GM18508 (cell line): ENCODE data around the gene PEX7.

ENCODE experiments used
- ATAC-seq: cut with Tn5 transposase; IDR thresholded peaks from one replicate; pipeline ENCODE4 v1.9.1; 2021; ENCODE audit warnings: moderate number of reproducible peaks; ENCODE audit not compliant: insufficient read depth, unreplicated experiment

PEX7 gene, protein sequence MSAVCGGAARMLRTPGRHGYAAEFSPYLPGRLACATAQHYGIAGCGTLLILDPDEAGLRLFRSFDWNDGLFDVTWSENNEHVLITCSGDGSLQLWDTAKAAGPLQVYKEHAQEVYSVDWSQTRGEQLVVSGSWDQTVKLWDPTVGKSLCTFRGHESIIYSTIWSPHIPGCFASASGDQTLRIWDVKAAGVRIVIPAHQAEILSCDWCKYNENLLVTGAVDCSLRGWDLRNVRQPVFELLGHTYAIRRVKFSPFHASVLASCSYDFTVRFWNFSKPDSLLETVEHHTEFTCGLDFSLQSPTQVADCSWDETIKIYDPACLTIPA

DNA sequence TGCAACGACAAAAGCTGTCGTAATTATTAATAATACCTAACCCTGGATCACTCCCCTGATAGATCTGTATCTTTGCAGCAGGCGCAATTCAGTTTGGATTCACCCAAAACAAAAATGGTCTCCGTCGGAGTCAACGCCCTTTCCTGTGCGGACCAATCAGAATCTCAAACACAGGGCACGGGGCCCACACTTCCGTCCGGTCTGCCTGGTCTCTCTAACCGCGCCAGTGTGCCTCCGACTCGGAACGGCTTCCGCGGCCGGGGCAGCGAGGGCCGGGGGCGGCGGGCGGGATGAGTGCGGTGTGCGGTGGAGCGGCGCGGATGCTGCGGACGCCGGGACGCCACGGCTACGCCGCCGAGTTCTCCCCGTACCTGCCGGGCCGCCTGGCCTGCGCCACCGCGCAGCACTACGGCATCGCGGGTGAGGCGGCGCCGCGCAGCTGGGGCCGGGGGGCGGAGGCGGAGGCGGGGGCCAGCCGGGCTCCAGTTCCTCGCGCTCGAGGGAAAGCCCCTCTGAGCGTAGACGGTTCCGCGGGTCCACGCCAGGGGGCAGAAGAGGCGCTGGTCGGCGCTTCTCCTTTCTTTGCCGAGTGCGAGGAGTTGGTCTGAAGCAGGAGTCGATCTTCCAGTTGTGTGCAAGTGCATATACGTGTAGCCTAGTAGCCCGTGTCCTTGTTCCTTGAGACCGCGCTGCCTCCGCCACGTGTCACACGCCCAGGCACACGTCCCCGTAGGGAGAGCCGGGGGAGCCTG, at the start of gene PEX7:
PEX7 (plus strand) TSS at position 217 of the 752 bp plus-strand sequence; CDS start at position 291, 74 bp downstream.
- peak; percentile 88 for ATAC-seq

DNA sequence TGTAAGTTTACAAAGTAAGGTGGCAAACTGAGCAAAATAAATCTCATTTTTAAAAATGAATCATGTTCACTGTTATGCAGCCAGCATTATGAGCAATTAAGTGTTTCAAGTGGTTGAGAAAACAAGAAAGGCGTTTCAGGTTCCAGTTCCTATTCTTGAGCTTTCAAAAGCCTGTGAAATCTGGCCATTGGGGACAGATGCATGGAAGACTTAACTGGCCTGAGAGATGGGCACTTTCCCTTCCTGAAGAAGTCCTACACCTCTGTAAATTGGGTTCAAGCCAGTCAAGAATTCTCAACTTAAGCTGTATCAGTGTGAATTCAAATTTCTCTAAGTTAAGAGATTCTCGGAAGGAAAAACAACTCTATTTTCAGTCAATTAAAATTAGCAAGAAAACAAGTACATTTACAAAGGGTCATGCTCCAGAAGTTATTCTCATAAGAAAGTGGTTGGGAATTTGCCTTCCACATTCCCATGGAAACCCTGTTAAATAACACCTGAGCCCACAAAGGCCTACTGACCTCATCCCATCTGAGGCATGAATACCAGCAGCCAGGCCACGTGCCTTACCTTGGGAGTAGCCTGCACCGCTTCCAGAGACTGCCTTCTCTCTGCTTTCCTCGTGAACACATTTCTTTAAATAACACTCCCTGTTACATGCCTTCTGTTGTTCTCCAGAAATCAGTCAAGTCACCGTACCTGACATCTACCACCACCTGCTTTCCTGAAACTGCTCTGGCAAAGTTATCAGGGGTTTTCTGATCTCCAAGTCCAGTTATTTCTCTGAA, 49.5 kb upstream of the PEX7 start:
- ATAC-seq, result peak; percentile 52

DNA sequence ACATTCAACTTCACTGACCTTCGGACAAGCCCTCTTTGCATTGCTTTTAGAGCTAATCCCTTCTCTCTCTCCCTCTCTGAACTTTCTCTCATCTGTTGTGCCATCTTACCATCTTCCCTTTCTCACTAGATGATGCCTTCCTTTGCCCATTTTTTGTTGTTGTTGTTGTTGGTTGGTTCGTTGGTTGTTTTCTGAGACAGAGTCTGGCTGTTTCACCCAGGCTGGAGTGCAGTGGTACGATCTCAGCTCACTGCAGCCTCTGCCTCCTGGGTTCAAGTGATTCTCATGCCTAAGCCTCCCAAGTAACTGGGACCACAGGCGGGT, 49.0 kb upstream of the PEX7 start:
- ATAC-seq, result no peak

DNA sequence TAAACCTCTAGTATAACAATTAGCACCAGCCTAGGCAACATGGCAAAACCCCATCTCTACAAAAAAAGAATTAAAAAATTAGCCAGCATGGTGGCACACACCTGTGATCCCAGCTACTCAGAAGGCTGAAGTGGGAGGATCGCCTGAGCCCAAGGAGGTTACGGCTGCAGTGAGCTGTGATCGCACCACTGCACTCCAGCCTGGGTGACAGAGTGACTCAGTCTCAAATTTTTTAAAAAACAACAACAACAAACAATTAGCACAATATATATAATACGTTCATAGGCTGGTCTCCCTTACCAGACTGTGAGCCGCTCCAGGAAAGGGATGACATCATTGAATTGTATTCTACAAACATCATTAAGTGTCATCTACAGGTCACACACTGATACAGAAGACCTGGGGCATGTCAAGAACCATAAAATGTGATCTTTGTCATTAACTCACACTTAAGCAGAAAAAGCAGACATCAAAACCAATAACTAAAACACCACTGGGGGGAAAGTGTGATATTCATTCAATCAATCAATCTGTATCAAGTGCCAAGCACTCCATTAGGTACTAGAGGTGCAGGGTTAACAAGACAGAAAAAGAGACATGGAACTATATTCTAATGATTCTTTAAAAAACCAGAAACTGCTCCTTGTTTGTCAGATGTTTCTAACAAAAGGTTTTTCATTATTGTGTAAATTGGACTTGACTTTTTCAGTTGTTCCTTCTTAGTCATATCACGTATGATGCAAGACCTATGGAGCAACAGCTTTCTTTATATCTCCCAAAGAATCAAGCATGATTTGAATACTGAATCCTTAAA, 48.0 kb upstream of the PEX7 start:
- no peak for ATAC-seq

DNA sequence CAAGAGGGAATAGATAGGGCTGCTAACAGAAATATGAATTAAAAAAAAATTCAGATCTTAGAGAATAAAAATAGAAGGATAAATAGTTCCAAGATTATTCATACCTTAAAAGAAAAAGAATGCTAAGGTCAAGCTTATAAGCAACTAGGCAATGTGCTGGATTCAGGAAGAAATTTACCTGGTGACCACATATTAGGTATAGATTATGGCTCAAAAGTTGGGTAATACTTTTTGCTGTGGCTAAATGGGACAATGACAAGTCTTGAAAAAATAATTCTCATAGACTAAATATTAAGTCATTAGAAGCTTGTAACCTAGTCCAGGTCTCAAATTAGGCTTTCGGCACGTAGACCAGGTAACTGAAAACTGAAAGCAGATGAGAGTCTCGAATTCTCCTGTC, 47.3 kb upstream of the PEX7 start:
- ATAC-seq, result no peak

DNA sequence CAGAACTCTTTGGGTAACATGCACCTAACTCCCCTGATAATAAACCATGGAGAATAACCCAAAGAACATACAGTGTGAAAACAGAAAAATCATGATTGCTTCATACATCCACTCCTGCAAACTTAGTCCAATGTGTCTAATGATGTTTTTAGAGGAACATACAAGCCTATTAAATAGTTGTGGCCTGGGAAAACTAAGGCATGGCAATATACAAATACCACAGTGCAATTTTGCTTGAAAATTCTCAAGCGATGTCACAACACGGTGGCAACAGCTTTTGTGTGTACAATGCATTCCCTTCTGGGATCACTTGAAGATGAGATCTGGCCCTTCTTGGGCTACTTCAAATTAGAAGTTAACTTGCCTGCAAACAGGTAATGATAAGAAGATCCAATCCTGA, 46.8 kb upstream of the PEX7 start:
- no peak for ATAC-seq

DNA sequence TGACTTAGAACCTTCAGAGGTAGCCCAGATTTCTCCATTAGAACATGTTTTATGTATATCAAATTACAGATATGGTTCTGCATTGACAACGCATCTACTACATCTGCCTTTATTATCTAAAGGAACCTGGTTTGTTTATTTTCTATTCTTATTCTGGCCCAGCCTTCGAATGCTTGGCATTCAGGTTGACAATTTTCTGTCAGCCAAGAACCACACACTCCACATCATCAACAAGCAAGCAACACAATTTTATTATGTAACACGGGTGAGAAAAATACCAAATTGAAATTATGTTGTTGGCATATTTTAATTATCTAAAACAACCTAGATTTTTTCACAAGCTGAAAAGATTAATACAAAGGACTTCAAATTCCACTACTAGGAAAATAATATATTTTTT, 44.7 kb upstream of the PEX7 start:
- ATAC-seq, result no peak

DNA sequence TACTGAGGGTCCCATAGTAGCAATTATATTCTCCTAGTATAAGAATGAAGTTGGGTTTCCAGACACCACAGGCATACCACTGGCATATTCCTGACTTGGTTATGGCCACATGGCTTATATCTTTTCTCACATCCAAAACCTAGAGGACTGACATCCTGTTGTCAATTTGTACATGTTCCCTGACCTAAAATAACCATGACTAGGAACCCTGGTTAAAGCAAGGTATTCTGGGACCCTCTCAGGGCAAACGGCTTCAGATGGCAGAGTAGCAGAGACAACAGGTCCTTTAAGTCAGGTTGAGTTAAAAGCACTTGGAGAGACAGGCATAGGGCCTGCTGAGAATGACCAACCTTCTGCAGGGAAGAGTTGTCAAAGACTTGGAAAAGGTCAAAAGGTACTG, 42.7 kb upstream of the PEX7 start:
- no peak for ATAC-seq

DNA sequence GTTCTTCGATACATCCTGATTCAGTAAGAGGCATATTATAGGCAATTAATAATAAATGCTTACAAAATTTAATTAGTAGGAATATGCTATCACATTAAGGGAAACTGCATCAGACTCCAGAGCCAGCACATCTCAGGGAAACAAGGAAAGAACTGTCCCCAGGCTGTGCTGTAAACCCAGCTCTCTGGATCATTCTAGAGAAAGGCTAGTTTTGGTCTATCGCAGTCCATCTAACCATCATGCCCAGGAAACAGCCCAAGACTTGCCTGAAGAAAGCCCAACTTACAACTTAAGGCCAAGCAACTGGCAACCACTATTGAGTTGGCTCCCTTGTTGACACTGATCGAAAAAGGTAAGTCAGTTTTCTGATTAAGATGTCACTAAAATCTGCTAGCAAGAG, 41.4 kb upstream of the PEX7 start:
- no peak for ATAC-seq

DNA sequence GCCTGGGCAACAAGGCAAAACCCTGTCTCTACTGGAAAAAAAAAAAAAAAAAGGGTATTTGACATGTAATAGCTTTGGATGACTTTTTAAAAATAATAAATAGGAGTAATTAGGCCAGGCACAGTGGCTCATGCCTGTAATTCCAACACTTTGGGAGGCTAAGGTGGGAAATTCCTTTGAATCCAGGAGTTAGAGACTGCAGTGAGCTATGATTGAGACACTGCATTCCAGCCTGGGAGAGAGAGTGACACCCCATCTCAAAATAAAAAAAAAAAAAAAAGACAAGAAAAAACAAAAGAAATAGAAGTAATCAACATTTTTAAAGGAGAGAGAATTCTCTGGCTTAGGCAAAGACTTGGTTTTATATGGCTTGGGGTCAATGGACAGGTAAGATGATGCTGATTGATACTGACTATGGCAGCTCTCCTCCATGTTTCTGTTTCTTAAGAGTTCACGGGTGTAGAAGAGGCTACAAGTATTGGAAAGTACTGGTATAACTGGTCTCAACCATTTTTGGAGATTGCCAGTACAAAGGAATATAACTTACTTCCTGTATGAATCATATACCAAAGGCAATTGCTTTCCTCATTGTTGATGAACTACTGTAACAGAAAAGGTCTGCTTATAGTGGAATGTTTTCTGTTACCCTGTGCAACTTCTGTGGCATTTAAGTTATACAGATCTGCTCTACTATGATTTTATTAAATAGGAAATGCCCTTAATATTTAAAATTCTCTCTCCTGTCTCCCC, 40.2 kb upstream of the PEX7 start:
- no peak for ATAC-seq

DNA sequence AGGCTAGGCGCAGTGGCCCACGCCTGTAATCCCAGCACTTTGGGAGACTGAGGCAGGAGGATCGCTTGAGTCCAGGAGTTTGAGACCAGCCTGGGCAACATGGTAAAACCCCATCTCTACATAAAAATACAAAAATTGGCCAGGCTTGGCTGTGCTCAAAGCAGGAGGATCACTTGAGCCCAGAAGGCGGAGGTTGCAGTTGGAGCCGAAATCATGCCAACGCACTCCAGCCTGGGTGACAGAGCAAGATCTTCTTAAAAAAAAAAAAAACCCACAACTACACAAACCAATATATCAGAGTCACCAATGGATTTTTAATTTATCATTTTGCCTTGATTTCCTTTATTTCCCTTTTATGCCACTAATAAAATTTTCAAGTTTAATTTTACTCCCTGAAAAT, 39.4 kb upstream of the PEX7 start:
- ATAC-seq, result no peak

DNA sequence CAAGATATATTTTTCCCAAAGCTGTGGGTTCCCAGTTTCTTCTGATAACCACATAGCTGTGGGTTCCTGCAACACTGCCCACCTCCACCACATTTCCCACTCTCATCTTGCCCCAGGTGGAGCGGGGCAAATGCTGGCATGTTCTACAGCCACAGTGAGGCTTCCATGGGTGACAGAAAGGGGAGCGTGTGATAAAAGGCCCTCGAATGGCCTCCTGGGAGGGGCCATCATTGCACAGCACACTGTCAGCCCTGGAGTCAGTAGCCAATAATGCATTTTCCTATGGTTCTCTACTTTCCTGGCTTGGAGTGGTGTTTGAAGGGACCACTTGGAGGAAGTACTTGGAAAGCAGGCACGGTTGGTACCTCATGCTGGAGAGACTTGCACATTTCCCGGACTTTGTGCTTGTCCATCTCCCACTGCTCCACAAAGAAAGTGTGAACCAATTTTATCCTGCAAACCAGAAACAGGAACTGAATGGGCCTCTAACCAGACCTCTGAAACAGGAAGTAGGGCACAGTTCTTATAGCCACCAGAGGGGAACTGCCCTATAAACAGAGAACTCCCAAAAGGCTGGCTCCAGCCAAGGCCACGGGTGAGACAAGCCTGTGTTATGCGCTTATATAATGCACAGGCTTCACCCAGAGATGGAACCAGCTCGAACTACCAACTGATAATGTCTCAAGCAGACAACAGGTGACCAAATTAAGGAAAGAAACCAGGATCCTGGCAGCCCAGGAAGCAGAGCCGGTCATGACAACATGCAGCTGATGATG, 38.7 kb upstream of the PEX7 start:
- ATAC-seq, result peak; percentile 57

DNA sequence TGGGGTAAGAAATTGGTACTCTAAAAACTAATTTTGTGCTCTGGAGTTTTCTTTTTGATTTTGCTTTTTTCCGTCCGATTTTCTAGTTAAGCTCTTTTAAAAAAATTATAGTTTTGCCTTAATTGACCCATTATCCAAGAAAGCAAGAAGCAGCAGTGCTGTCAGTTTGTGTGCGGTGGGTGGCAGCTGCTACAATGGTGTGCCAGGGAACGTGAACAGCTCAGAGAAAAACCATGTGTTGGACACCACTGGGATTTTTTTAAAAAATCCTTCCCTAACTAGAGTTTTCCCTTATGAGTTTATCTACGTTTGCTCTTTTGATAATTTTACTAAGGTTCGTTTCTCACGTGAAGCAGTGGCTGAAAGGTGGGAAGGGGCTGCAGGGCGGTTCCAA, 38.1 kb upstream of the PEX7 start:
- ATAC-seq, result no peak

DNA sequence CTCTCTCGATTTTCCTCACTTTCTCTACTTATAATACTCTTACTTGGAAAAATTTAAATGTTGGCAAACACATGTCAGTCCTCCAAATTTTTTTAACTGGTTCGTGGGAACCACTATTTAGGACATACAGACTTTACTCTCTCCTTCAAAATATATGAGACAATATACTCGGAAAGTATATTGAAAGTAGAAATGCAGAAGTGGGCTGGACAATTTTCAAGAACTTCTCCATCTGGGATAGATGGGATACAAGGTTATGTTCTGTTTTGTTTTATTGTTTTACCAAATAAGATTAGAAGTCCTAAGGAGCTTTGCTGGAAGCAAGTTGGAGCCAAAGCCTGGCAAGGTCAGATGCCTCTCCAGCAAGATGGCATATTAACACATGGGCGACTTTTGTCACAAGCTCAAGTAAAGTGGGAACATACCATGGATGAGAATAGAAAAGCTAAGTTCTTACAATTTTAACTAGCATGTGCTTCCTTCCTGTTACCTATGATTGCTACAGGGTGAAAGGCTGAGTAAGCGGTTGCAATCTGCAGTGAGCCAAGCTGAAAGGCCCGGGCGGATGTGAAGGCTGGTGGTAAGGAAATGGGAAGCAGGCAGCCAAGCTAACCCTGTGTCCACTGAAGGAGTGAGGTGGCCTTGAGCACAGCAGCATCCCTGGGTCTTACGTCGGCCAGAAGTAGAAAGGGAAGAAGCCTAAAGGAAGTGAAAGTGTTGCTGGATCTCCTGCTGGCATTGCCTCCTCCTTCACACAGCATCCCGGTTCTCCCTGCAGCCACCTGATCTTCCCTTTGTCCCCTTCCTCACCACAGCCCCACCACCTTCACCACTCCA, 37.3 kb upstream of the PEX7 start:
- no peak for ATAC-seq

DNA sequence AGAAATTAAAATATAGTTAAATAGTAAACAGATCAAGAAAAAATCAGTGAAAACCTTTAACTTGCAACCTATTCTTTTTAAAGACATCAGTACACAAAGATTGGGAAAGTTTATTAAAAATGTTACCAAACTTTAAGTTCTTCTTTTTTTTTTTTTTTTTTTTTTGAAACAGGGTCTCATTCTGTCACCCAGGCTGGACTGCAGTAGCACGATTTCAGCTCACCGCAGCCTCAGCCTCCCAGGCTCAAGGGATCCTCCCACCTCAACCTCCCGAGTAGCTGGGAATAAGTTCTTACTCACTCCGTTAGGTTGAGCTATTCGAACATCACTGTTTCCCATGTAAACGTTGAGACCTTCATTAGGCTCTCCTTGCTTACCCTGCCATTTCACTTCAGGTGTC, 35.7 kb upstream of the PEX7 start:
- no peak for ATAC-seq

DNA sequence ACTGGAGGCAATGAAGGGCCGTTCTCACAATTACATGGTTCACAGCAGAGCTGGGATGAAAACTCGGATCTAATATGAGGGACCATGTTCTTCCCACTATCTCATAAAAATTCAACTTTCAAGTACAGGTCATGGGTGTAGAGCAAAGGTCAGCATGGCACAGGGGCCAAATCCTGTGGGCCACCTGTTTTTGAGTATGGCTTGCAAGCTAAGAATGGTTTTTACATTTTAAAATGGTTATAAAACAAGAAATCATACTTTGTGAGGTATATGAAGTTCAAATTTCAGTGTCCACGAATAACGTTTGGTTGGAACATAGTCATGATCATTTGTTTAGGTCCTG, 34.7 kb upstream of the PEX7 start:
- ATAC-seq, result no peak

DNA sequence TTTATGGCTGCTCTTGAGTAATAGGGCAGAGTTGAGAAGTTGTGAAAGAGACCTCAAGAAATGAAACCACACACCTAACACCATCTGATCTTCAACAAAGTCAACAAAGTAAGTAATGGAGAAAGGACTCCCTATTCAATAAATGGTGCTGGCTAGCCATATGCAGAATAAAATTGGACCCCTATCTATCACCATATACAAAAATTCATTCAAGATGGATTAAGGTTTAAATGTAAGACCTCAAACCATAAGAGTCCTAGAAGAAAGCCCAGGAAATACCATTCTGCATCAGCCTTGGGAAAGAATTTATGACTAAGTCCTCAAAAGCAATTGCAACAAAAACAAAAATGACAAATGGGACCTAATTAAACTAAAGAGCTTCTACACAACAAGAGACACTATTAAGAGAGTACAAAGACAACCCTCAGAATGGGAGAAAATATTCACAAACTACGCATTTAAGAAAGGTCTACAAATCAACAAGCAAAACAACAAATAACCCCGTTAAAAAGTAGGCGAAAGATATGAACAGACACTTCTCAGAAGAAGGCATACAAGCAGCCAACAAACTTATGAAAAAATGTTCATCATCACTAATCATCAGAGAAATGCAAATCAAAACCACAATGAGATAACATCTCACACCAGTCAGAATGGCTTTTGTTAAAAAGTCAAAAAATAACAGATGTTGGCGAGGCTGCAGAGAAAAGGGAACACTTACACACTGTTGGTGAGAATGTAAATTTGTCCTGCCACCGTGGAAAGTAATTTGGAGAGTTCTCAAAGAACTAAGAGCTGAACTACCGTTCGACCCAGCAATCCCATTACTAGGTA, 34.1 kb upstream of the PEX7 start:
- ATAC-seq, result no peak
